HCT116 (cell line): ENCODE data around the gene AFAP1. TPM values are rescaled to one million over a fixed set of nuclear protein-coding genes. Genes with fewer than 3 reads are reported as not detected.

Experiments
- ATAC-seq: fragments of 200-7000 bp; cut with Tn5 transposase; 2 replicates; pipeline ENCODE4 v1.9.1; 2020; ENCODE audit warnings: mild to moderate bottlenecking, moderate library complexity
- BruUV-seq: library from RNA; stranded (reverse); fragments of 400-500 nt; replicated peaks from 2 replicates; lab custom pipeline; 2021; lab: Mats Ljungman, UMichigan
- CTCF ChIA-PET: fragments of 300-600 bp; sonication (Branson Sonifier 250); formaldehyde crosslinking; loops from one replicate; lab custom pipeline; 2021; ENCODE audit warnings: antibody characterized with exemption; lab: Charles Lee
- POLR2A ChIA-PET: fragments of 300-600, 350-600 bp; sonication (Branson Sonifier 250); formaldehyde crosslinking; loops from one replicate; lab custom pipeline; 2021; ENCODE audit warnings: antibody characterized with exemption; lab: Charles Lee
- RAD21 ChIA-PET, 2 experiments: fragments of 300-600 bp; sonication (Branson Sonifier 250); formaldehyde crosslinking; loops; one replicate each; lab custom pipeline; 2023; ENCODE audit warnings: low total read pairs in 2 of 2; ENCODE audit not compliant: uncharacterized antibody in 2 of 2, unreplicated experiment in 2 of 2, low non-redundant PET in 1 of 2; lab: Charles Lee
- DNase-seq: peaks from one replicate; pipeline ENCODE4 v3.0.0-alpha.2; 2010; ENCODE audit warnings: low read depth, low spot score
- H2AFZ ChIP-seq: fragments of 200-600 bp; shearing (Covaris generic), sonication (generic); 2 replicates; pipeline ENCODE4 v1.6.1; 2017; ENCODE audit warnings: low read depth, mixed run types, mixed read lengths, antibody characterized with exemption, low read length; ENCODE audit not compliant: poor library complexity, severe bottlenecking
- H3K27ac ChIP-seq: 2 replicates; pipeline ENCODE4 v1.5.1; 2012; ENCODE audit warnings: low read depth, low read length
- H3K27me3 ChIP-seq: fragments of 200-600 bp; sonication (generic); 2 replicates; pipeline ENCODE4 v1.6.1; 2016; ENCODE audit warnings: mixed run types, low read length, mixed read lengths; ENCODE audit not compliant: insufficient read depth
- H3K36me3 ChIP-seq, 2 experiments: fragments of 200-500 bp in 1 of 2; fragments of 200-600 bp in 1 of 2; sonication (Bioruptor generic) in 1 of 2; sonication (generic) in 1 of 2; 2 replicates each; pipeline versions ENCODE4 v1.5.1 to v1.6.1; 2014 to 2016; ENCODE audit warnings: low read length in 2 of 2, inconsistent platforms in 1 of 2, mixed read lengths in 1 of 2, mixed run types in 1 of 2; ENCODE audit not compliant: insufficient read depth in 2 of 2, control insufficient read depth in 1 of 2
- H3K4me1 ChIP-seq, 2 experiments: fragments of 200-600 bp in 1 of 2; sonication (generic) in 1 of 2; 2 replicates each; pipeline versions ENCODE4 v1.5.1 to v1.6.1; 2012 to 2017; ENCODE audit warnings: low read length in 2 of 2, inconsistent platforms in 1 of 2, mild to moderate bottlenecking in 1 of 2, mixed read lengths in 1 of 2, mixed run types in 1 of 2, moderate library complexity in 1 of 2; ENCODE audit not compliant: insufficient read depth in 2 of 2, control insufficient read depth in 1 of 2
- H3K4me2 ChIP-seq: fragments of 200-600 bp; sonication (generic); 2 replicates; pipeline ENCODE4 v1.6.1; 2017; ENCODE audit warnings: mixed run types, low read length, mixed read lengths
- H3K4me3 ChIP-seq, 2 experiments: fragments of 200-600 bp in 1 of 2; sonication (generic) in 1 of 2; replicated peaks in 1 of 2; 2 replicates each; pipeline ENCODE4 v1.5.1; 2011 to 2016; ENCODE audit warnings: low read length in 2 of 2, control low read depth in 1 of 2, low read depth in 1 of 2, mild to moderate bottlenecking in 1 of 2, mixed read lengths in 1 of 2, mixed run types in 1 of 2
- H3K79me2 ChIP-seq: fragments of 200-600 bp; sonication (generic); 2 replicates; pipeline ENCODE4 v1.6.1; 2017; ENCODE audit warnings: mild to moderate bottlenecking, mixed run types, low read length, moderate library complexity, mixed read lengths; ENCODE audit not compliant: insufficient read depth
- H3K9ac ChIP-seq: fragments of 200-600 bp; sonication (generic); 2 replicates; pipeline ENCODE4 v1.6.1; 2016; ENCODE audit warnings: low read length, mixed read lengths
- H3K9me2 ChIP-seq: fragments of 200-600 bp; sonication (generic), shearing (Covaris generic); 2 replicates; pipeline ENCODE4 v1.6.1; 2017; ENCODE audit warnings: mixed run types, mild to moderate bottlenecking, moderate library complexity; ENCODE audit not compliant: insufficient read depth
- H3K9me3 ChIP-seq, 2 experiments: fragments of 200-500 bp in 1 of 2; fragments of 200-600 bp in 1 of 2; sonication (Bioruptor generic) in 1 of 2; sonication (generic) in 1 of 2; 2 replicates each; pipeline ENCODE4 v1.6.1; 2014 to 2017; ENCODE audit warnings: low read length in 2 of 2, mixed read lengths in 2 of 2, inconsistent platforms in 1 of 2, low read depth in 1 of 2, mild to moderate bottlenecking in 1 of 2, mixed run types in 1 of 2, moderate library complexity in 1 of 2; ENCODE audit not compliant: control insufficient read depth in 1 of 2, insufficient read depth in 1 of 2
- H4K20me1 ChIP-seq: fragments of 200-600 bp; sonication (generic), shearing (Covaris generic); 2 replicates; pipeline ENCODE4 v1.6.1; 2017; ENCODE audit warnings: mixed run types, mild to moderate bottlenecking, moderate library complexity; ENCODE audit not compliant: insufficient read depth
- CBX3 ChIP-seq: IDR thresholded peaks from 2 replicates; pipeline ENCODE4 v1.6.1; 2012; ENCODE audit warnings: low read depth
- CEBPB ChIP-seq: IDR thresholded peaks from 2 replicates; pipeline ENCODE4 v1.6.1; 2012; ENCODE audit warnings: low read depth
- EGR1 ChIP-seq: IDR thresholded peaks from 2 replicates; pipeline ENCODE4 v1.6.1; 2012; ENCODE audit warnings: low read depth
- ELF1 ChIP-seq: IDR thresholded peaks from 2 replicates; pipeline ENCODE4 v1.6.1; 2012; ENCODE audit warnings: low read depth, borderline replicate concordance
- EZH2 ChIP-seq: fragments of 200-600 bp; sonication (generic); IDR thresholded peaks from 2 replicates; pipeline ENCODE4 v1.6.1; 2017; ENCODE audit warnings: antibody characterized with exemption, mixed run types
- EZH2phosphoT487 ChIP-seq: fragments of 200-600 bp; IDR thresholded peaks from 2 replicates; pipeline ENCODE4 v1.6.1; 2018; ENCODE audit warnings: antibody characterized with exemption, borderline replicate concordance
- FOSL1 ChIP-seq: IDR thresholded peaks from 2 replicates; pipeline ENCODE4 v1.6.1; 2012; ENCODE audit warnings: low read depth
- JUND ChIP-seq: IDR thresholded peaks from 2 replicates; pipeline ENCODE4 v1.6.1; 2012
- POLR2A ChIP-seq: IDR thresholded peaks from 2 replicates; pipeline ENCODE4 v1.7.0; 2011; ENCODE audit warnings: borderline replicate concordance; ENCODE audit not compliant: insufficient read depth, insufficient read length; ENCODE audit errors: extremely low read depth
- POLR2AphosphoS5 ChIP-seq: IDR thresholded peaks from 2 replicates; pipeline ENCODE4 v1.6.1; 2011; ENCODE audit warnings: mild to moderate bottlenecking, low read depth, low read length, moderate library complexity
- RAD21 ChIP-seq: IDR thresholded peaks from 2 replicates; pipeline ENCODE4 v1.6.1; 2012; ENCODE audit warnings: low read depth, mild to moderate bottlenecking
- SIN3A ChIP-seq: IDR thresholded peaks from 2 replicates; pipeline ENCODE4 v1.6.1; 2012; ENCODE audit warnings: low read depth
- SRF ChIP-seq: IDR thresholded peaks from 2 replicates; pipeline ENCODE4 v1.6.1; 2012; ENCODE audit warnings: low read depth
- YY1 ChIP-seq: IDR thresholded peaks from 2 replicates; pipeline ENCODE4 v1.6.1; 2011; ENCODE audit warnings: low read length, low read depth, moderate library complexity, mild to moderate bottlenecking; ENCODE audit not compliant: insufficient replicate concordance; ENCODE audit errors: extremely low read depth
- ZFX ChIP-seq: fragments of 450-650 bp; IDR thresholded peaks from 2 replicates; pipeline ENCODE4 v1.6.1; 2017
- intact Hi-C: fragments of 100-400 bp; cut with micrococcal nuclease; formaldehyde crosslinking; loops from 2 replicates; pipeline ENCODE4 v1.10.0; 2022
- total RNA-seq: library from RNA; stranded (reverse); gene quantifications from one replicate; pipeline ENCODE4 v1.2.1, GENCODE V29; 2021; ENCODE audit not compliant: unreplicated experiment
- TF ChIP-seq, protein P1 (sequence below): IDR thresholded peaks from 2 replicates; pipeline ENCODE4 v1.6.1; 2012
- TF ChIP-seq, protein P2 (sequence below): IDR thresholded peaks from 2 replicates; pipeline ENCODE4 v1.6.1; 2011; ENCODE audit warnings: mild to moderate bottlenecking, low read length, moderate library complexity; ENCODE audit not compliant: insufficient replicate concordance; ENCODE audit errors: extremely low read depth

The AFAP1 gene
- total RNA-seq, 1 experiment from 2014 or later, result 19.4 TPM

DNA sequence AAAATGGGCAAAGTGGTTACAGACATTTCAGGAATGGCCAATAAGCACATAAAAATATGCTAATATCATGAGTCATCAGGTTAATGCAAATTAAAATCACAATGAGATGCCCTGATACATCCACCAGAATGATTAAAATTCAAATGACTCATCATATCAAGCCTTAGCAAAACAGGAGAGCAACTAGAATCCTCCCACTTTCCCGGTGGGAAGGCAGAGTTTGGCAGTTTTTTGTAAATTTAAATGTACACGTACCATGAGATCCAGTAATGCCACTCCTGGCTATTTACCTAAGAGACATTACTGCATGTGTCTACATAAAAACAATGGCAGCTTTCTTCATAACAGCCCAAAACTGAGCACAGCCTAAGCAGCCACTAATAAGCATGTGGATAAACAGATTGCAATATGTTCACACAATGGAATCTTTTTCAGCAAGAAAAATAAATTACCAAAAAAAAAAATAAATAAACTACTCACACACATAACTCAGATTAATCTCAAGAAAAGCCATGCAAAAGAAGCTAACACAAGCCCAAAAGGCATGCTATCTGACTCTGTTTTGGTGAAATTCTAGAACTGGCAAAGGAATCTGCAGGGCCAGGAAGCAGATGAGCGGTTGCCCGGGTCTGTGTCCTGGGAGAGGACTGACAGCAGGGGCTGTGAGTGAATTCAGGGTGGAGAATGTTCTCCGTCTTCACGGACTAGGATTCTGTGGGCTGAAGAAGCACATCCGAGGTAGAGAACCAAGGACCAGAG, 48.8 kb downstream of the AFAP1 start:
- Histone ChIP-seq H2AFZ (no peak overlapping the region), H3K4me2 (0 out of 2 replicates have a peak overlapping the region, but pooled peaks have one; percentile 17), H3K79me2 (peaks cover 41% of the 10 kb centered on the region), H3K27ac (no peak overlapping the region), H4K20me1 (peaks cover 3% of the 10 kb centered on the region; the same call in 1 of the 2 replicates), H3K36me3 (no peaks in the 10 kb centered on the region), H3K4me3 (no peak overlapping the region), H3K9me3 (peaks cover 8 to 23% of the 10 kb centered on the region in 2 experiments; a peak in 3 of 4 replicates), H3K4me1 (peaks cover 5 to 18% of the 10 kb centered on the region in 2 experiments; a peak in 3 of 4 replicates), H3K27me3 (no peaks in the 10 kb centered on the region), H3K9ac (no peak overlapping the region), H3K9me2 (no peaks in the 10 kb centered on the region)
- BruUV-seq, result no TSS peak
- TF ChIP-seq, protein P1, sequence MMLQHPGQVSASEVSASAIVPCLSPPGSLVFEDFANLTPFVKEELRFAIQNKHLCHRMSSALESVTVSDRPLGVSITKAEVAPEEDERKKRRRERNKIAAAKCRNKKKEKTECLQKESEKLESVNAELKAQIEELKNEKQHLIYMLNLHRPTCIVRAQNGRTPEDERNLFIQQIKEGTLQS, result no peak
- TF ChIP-seq POLR2AphosphoS5 (no peak), ELF1 (no peak), EZH2phosphoT487 (no peak), EZH2 (no peak), SIN3A (no peak), RAD21 (no peak), JUND (no peak), EGR1 (no peak), FOSL1 (no peak), CBX3 (no peak), SRF (no peak), ZFX (no peak), CEBPB (no peak), YY1 (no peak), POLR2A (no peak)
- TF ChIP-seq, protein P2, sequence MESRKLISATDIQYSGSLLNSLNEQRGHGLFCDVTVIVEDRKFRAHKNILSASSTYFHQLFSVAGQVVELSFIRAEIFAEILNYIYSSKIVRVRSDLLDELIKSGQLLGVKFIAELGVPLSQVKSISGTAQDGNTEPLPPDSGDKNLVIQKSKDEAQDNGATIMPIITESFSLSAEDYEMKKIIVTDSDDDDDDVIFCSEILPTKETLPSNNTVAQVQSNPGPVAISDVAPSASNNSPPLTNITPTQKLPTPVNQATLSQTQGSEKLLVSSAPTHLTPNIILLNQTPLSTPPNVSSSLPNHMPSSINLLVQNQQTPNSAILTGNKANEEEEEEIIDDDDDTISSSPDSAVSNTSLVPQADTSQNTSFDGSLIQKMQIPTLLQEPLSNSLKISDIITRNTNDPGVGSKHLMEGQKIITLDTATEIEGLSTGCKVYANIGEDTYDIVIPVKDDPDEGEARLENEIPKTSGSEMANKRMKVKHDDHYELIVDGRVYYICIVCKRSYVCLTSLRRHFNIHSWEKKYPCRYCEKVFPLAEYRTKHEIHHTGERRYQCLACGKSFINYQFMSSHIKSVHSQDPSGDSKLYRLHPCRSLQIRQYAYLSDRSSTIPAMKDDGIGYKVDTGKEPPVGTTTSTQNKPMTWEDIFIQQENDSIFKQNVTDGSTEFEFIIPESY, result no peak
- intact Hi-C loops, result no loop called here
- CTCF ChIA-PET, result no interaction called here
- ATAC-seq (no peak), DNase-seq (no peak)
- POLR2A ChIA-PET, result no interaction called here
- RAD21 ChIA-PET, result no interaction called here
